A673 (cell line): ENCODE data around the gene TREX2. TPM values are rescaled to one million over a fixed set of nuclear protein-coding genes. Genes with fewer than 3 reads are reported as not detected.
A peak's percentile ranks its signal among the peaks of the same experiment; 100 is the strongest.

Source experiments
- BruUV-seq: library from RNA; stranded (reverse); fragments of 400-500 nt; replicated peaks from 2 replicates; lab custom pipeline; 2021; lab: Mats Ljungman, UMichigan
- CTCF ChIA-PET: fragments of 300-600 bp; sonication (Branson Sonifier 250); formaldehyde crosslinking; loops from one replicate; lab custom pipeline; 2022; ENCODE audit warnings: antibody characterized with exemption; lab: Charles Lee
- POLR2A ChIA-PET: fragments of 300-600 bp; sonication (Branson Sonifier 250); formaldehyde crosslinking; loops from one replicate; lab custom pipeline; 2022; ENCODE audit warnings: antibody characterized with exemption; ENCODE audit not compliant: low non-redundant PET; lab: Charles Lee
- DNase-seq: peaks from one replicate; pipeline ENCODE4 v3.0.0-alpha.2; 2015; ENCODE audit warnings: low spot score
- H3K27ac ChIP-seq: fragments of 200-600 bp; sonication (generic); 2 replicates; pipeline ENCODE4 v1.5.1; 2016; ENCODE audit warnings: mixed run types, low read depth, mild to moderate bottlenecking, mixed read lengths, antibody characterized with exemption, low read length; ENCODE audit not compliant: poor library complexity, severe bottlenecking
- H3K27me3 ChIP-seq: fragments of 200-600 bp; sonication (generic); replicated peaks from 2 replicates; pipeline ENCODE4 v1.6.1; 2017; ENCODE audit warnings: mixed run types, low read depth, mild to moderate bottlenecking, mixed read lengths, antibody characterized with exemption, low read length; ENCODE audit not compliant: insufficient read depth, poor library complexity
- H3K36me3 ChIP-seq: fragments of 200-600 bp; sonication (generic); 2 replicates; pipeline ENCODE4 v1.6.1; 2016; ENCODE audit warnings: mixed run types, mild to moderate bottlenecking, mixed read lengths, antibody characterized with exemption, low read length; ENCODE audit not compliant: insufficient read depth, poor library complexity, severe bottlenecking
- H3K4me1 ChIP-seq: fragments of 200-600 bp; sonication (generic); 2 replicates; pipeline ENCODE4 v1.6.1; 2017; ENCODE audit warnings: mixed run types, mild to moderate bottlenecking, mixed read lengths, antibody characterized with exemption, low read length; ENCODE audit not compliant: insufficient read depth, poor library complexity, severe bottlenecking
- H3K4me3 ChIP-seq: fragments of 200-600 bp; sonication (generic); 2 replicates; pipeline ENCODE4 v1.5.1; 2016; ENCODE audit warnings: low read depth, mixed run types, mild to moderate bottlenecking, mixed read lengths, low read length; ENCODE audit not compliant: poor library complexity, severe bottlenecking
- H3K9me3 ChIP-seq: fragments of 200-600 bp; sonication (generic); 2 replicates; pipeline ENCODE4 v1.6.1; 2016; ENCODE audit warnings: mixed run types, low read depth, mild to moderate bottlenecking, mixed read lengths, antibody characterized with exemption, low read length; ENCODE audit not compliant: poor library complexity, severe bottlenecking
- CTCF ChIP-seq: fragments of 300-800, 200-600 bp; sonication (generic); conservative IDR thresholded peaks from 2 replicates; pipeline ENCODE4 v1.5.1; 2017; ENCODE audit warnings: low read depth, mild to moderate bottlenecking, antibody characterized with exemption, low read length, moderate library complexity, mixed read lengths
- EZH2 ChIP-seq: fragments of 200-600 bp; sonication (generic); IDR thresholded peaks from 2 replicates; pipeline ENCODE4 v1.6.1; 2017; ENCODE audit warnings: borderline replicate concordance, low read depth, mild to moderate bottlenecking, mixed read lengths, antibody characterized with exemption, low read length; ENCODE audit not compliant: poor library complexity, severe bottlenecking
- intact Hi-C: fragments of 100-400 bp; cut with micrococcal nuclease; formaldehyde crosslinking; loops from one replicate; pipeline ENCODE4 v1.10.0; 2022; ENCODE audit not compliant: unreplicated experiment
- total RNA-seq: library from RNA; stranded (reverse); gene quantifications from 2 replicates; pipeline ENCODE4 v1.2.3, GENCODE V29; 2021

The TREX2 gene
- total RNA-seq, 1 experiment from 2014 or later, result 0.77 TPM

- no peaks in the 10 kb centered on the region for H3K27me3 ChIP-seq
- no peaks in the 10 kb centered on the region for H3K36me3 ChIP-seq
- BruUV-seq, result no TSS peak
- no peak overlapping the region for H3K4me3 ChIP-seq
- DNase-seq, result peak; percentile 62
- no peak overlapping the region for H3K27ac ChIP-seq
- ChIA-PET POLR2A (no interaction called here), CTCF (no interaction called here)
- no peaks in the 10 kb centered on the region for H3K9me3 ChIP-seq
- TF ChIP-seq CTCF (peak; percentile 98), EZH2 (no peak)
- intact Hi-C loops, result no loop called here
- no peaks in the 10 kb centered on the region for H3K4me1 ChIP-seq
Measured at GRCh38 chrX:153400146-153401132, 45.4 kb downstream of the TREX2 start.

- intact Hi-C loops, result no loop called here
- Histone ChIP-seq H3K4me1 (no peaks in the 10 kb centered on the region), H3K4me3 (no peak overlapping the region), H3K27me3 (no peaks in the 10 kb centered on the region), H3K27ac (no peak overlapping the region), H3K36me3 (no peaks in the 10 kb centered on the region), H3K9me3 (no peaks in the 10 kb centered on the region)
- ChIA-PET POLR2A (no interaction called here), CTCF (no interaction called here)
- no peak for DNase-seq
- BruUV-seq, result no TSS peak
- no peak for TF ChIP-seq CTCF
- no peak for TF ChIP-seq EZH2
Measured at GRCh38 chrX:153398275-153398960, 47.4 kb downstream of the TREX2 start.

- CTCF ChIA-PET, result no interaction called here
Measured at GRCh38 chrX:153397256-153397960, 48.4 kb downstream of the TREX2 start.

More at GRCh38 chrX:153397256-153397960, 48.4 kb downstream of the TREX2 start:
- Histone ChIP-seq H3K36me3 (no peaks in the 10 kb centered on the region), H3K4me1 (no peaks in the 10 kb centered on the region), H3K9me3 (no peaks in the 10 kb centered on the region), H3K4me3 (no peak overlapping the region), H3K27me3 (no peaks in the 10 kb centered on the region), H3K27ac (no peak overlapping the region)
- POLR2A ChIA-PET, result no interaction called here
- no peak for TF ChIP-seq CTCF
- no peak for TF ChIP-seq EZH2
- intact Hi-C loops, result no loop called here
- BruUV-seq, result no TSS peak
- DNase-seq, result no peak
